ENCODE results near the gene EPHB2.

Gene EPHB2

DNA sequence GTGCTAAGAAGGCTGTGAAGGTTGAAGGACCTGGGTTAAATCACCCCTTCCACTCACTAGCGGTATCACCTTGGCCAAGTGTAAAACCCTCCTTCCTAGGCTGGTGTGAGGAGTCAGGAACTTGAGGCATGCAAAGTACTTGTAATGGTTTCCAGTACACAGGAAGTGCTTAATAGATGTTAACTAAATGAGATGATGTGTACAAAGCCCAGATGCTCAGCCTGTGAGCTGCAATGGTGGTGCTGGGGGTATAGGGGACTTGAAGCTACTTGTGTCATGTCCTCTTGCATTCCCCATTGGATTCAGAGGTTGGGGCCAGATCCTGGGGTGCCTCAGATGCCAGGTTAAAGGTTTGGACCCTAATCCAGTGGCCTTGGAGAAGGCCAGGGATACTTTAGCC is 75.5 kb downstream of the EPHB2 start:
- Histone ChIP-seq H3K9me3 (ENCODE audit: control insufficient read depth, low read length) (no peaks in the 10 kb centered on the region), H3K4me1 (ENCODE audit: control insufficient read depth, insufficient read depth, low read length) (no peaks in the 10 kb centered on the region), H3K4me3 (ENCODE audit: low read length) (no peak overlapping the region), H3K36me3 (ENCODE audit: control insufficient read depth, insufficient read depth, low read length, severe bottlenecking) (no peaks in the 10 kb centered on the region), H3K9ac (ENCODE audit: low read length) (no peak overlapping the region), H3K27me3 (replicated peaks; ENCODE audit: control insufficient read depth, insufficient read depth, low read length) (peaks cover 17% of the 10 kb centered on the region)
- no peak for DNase-seq (ENCODE audit: low read depth)

- H3K4me3 ChIP-seq (ENCODE audit: low read length), result no peak overlapping the region
- H3K27me3 ChIP-seq (replicated peaks; ENCODE audit: control insufficient read depth, insufficient read depth, low read length), result peaks cover 17% of the 10 kb centered on the region
- no peak overlapping the region for H3K9ac ChIP-seq (ENCODE audit: low read length)
These were observed 76.3 kb downstream of the EPHB2 start for GRCh38 chr1:22786719-22787489.

DNA sequence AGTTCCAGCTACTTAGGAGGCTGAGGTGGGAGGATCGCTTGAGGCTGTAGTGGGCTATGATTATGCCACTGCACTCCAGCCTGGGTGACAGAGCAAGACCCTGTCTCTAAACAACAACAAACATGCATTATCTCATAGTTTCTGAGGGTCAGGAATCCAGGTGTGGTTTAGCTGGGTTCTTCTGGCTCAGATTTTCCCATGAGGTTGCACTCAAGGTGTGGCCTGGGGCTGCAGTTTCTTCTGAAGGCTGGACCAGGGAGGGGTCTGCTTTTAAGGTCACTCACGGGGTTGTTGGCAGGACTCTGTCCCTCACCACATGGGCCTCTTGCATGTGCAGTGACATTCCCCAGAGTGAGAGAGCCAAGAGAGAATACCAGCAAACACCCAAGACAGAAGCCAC is 77.0 kb downstream of the EPHB2 start:
- Histone ChIP-seq H3K4me3 (ENCODE audit: low read length) (no peak overlapping the region), H3K4me1 (ENCODE audit: control insufficient read depth, insufficient read depth, low read length) (no peaks in the 10 kb centered on the region), H3K27me3 (replicated peaks; ENCODE audit: control insufficient read depth, insufficient read depth, low read length) (peaks cover 17% of the 10 kb centered on the region), H3K9me3 (ENCODE audit: control insufficient read depth, low read length) (no peaks in the 10 kb centered on the region), H3K36me3 (ENCODE audit: control insufficient read depth, insufficient read depth, low read length, severe bottlenecking) (no peaks in the 10 kb centered on the region), H3K9ac (ENCODE audit: low read length) (no peak overlapping the region)
- no peak for DNase-seq (ENCODE audit: low read depth)

More at GRCh38 chr1:22786719-22787489, 76.3 kb downstream of the EPHB2 start:
- no peak for DNase-seq (ENCODE audit: low read depth)
- no peaks in the 10 kb centered on the region for H3K36me3 ChIP-seq (ENCODE audit: control insufficient read depth, insufficient read depth, low read length, severe bottlenecking)
- H3K4me1 ChIP-seq (ENCODE audit: control insufficient read depth, insufficient read depth, low read length), result no peaks in the 10 kb centered on the region
- no peaks in the 10 kb centered on the region for H3K9me3 ChIP-seq (ENCODE audit: control insufficient read depth, low read length)

- H3K4me3 ChIP-seq (ENCODE audit: low read length), result no peak overlapping the region
These were observed 77.6 kb downstream of the EPHB2 start for GRCh38 chr1:22788254-22788661.

DNA sequence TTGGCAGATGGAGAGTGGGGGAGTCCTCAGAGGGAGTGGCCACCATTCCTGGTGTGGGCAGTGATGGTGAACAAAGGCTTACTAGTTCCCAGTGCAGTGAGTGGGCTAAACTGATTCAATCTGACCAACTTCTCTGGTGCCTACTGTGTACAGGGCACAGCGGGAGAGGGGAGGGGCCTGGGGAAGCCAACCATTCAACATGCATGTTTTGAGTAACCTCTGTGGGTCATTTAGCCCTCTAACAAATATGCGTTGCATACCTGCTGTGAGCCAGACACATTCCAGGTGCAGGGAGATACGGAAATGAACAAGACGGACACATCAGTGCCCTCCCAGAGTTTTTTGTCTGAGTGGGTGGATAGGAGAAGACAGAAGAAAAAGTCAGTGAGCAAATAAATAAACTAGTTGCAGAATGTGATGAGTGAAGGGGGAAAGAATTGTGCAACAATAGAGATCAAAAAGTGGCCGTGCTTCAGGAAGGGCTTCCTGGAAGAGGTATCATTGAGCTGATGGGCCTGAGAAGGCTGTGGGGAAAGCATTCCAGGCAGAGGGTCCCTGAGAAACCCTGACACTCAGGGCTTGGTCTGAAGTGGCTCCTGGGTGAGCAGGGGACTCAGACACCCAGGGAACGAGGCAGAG is 78.8 kb downstream of the EPHB2 start:
- H3K9ac ChIP-seq (ENCODE audit: low read length), result no peak overlapping the region
- H3K36me3 ChIP-seq (ENCODE audit: control insufficient read depth, insufficient read depth, low read length, severe bottlenecking), result no peaks in the 10 kb centered on the region
- H3K9me3 ChIP-seq (ENCODE audit: control insufficient read depth, low read length), result no peaks in the 10 kb centered on the region
- no peak for DNase-seq (ENCODE audit: low read depth)
- H3K4me3 ChIP-seq (ENCODE audit: low read length), result no peak overlapping the region
- H3K4me1 ChIP-seq (ENCODE audit: control insufficient read depth, insufficient read depth, low read length), result peaks cover 2% of the 10 kb centered on the region
- H3K27me3 ChIP-seq (replicated peaks; ENCODE audit: control insufficient read depth, insufficient read depth, low read length), result peaks cover 10% of the 10 kb centered on the region

More at GRCh38 chr1:22788254-22788661, 77.6 kb downstream of the EPHB2 start:
- Histone ChIP-seq H3K9ac (ENCODE audit: low read length) (no peak overlapping the region), H3K36me3 (ENCODE audit: control insufficient read depth, insufficient read depth, low read length, severe bottlenecking) (no peaks in the 10 kb centered on the region), H3K27me3 (replicated peaks; ENCODE audit: control insufficient read depth, insufficient read depth, low read length) (peaks cover 17% of the 10 kb centered on the region), H3K9me3 (ENCODE audit: control insufficient read depth, low read length) (no peaks in the 10 kb centered on the region), H3K4me1 (ENCODE audit: control insufficient read depth, insufficient read depth, low read length) (no peaks in the 10 kb centered on the region)
- no peak for DNase-seq (ENCODE audit: low read depth)

DNA sequence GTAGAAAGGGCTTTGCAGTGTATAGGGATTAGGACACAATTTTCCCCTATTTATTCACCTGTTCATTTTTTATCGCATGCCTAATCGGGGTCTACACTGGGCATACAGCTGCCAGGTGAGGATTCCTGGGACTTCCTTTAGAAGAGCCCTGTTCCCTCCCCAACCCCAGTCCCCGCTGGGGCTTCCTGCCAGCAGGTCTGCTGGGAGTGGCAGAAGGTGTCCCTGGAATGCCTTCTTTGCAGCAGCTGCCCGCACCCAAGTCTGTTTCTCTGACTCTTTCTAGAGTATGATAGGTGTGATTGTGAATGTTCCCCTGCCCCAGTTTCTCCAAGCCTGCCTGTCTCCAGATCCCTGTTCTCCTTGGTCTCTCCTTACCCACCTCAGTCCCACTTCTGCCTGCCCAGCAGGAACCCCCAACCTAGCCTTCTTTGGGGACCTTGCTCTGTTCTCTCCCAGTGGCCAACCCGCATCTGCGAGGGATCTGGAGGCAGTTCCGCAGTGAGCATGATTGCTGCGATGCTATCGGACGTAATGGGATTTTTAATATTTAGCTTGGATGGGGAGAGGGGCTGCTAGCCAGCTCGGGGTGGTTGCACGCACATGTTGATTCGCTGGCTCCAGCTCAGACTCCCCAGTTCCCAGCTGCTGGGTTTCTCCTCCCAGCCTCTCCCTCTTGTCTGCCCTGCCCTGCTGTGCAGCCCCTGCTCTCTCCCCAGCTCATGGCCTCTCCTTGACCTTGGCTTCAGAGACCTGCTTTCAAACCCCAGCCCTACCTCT is 79.8 kb downstream of the EPHB2 start:
- H3K4me1 ChIP-seq (ENCODE audit: control insufficient read depth, insufficient read depth, low read length), result peaks cover 12% of the 10 kb centered on the region
- no peaks in the 10 kb centered on the region for H3K36me3 ChIP-seq (ENCODE audit: control insufficient read depth, insufficient read depth, low read length, severe bottlenecking)
- no peak overlapping the region for H3K4me3 ChIP-seq (ENCODE audit: low read length)
- no peak for DNase-seq (ENCODE audit: low read depth)
- peaks cover 10% of the 10 kb centered on the region for H3K27me3 ChIP-seq (replicated peaks; ENCODE audit: control insufficient read depth, insufficient read depth, low read length)
- H3K9ac ChIP-seq (ENCODE audit: low read length), result no peak overlapping the region
- no peaks in the 10 kb centered on the region for H3K9me3 ChIP-seq (ENCODE audit: control insufficient read depth, low read length)

DNA sequence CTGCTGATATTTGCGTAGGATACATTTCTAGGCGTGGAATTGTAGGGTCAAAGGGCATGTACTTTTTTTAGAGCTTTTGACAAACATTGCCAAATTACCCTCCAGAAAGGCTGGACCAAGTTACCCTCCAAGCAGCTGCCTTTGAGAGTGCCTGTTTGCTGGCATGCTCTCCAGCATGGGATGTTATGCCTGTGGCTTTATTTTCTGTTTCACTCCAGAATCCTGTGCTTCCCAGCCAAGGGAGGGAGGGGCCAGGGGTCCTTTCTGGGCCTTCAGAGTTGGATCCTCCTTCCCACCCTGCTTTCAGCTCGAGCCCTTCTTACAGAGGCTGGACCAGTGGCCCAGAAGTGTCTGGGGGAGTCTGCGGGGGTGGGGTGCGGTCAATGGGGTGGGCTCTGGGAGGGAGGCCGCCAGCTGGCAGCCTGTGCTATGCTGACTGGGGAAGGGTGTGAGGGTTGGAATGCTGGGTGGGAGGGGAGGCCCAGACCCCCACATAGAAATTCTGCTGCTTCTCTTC is 81.2 kb downstream of the EPHB2 start:
- H3K4me3 ChIP-seq (ENCODE audit: low read length), result no peak overlapping the region
- H3K9ac ChIP-seq (ENCODE audit: low read length), result no peak overlapping the region
- H3K36me3 ChIP-seq (ENCODE audit: control insufficient read depth, insufficient read depth, low read length, severe bottlenecking), result no peaks in the 10 kb centered on the region
- DNase-seq (ENCODE audit: low read depth), result no peak
- peaks cover 18% of the 10 kb centered on the region for H3K4me1 ChIP-seq (ENCODE audit: control insufficient read depth, insufficient read depth, low read length)
- H3K27me3 ChIP-seq (replicated peaks; ENCODE audit: control insufficient read depth, insufficient read depth, low read length), result peaks cover 7% of the 10 kb centered on the region
- no peaks in the 10 kb centered on the region for H3K9me3 ChIP-seq (ENCODE audit: control insufficient read depth, low read length)

GRCh38 chr1:22792396-22793160 is 81.9 kb downstream of the EPHB2 start:
- Histone ChIP-seq H3K9me3 (ENCODE audit: control insufficient read depth, low read length) (no peaks in the 10 kb centered on the region), H3K36me3 (ENCODE audit: control insufficient read depth, insufficient read depth, low read length, severe bottlenecking) (no peaks in the 10 kb centered on the region), H3K4me3 (ENCODE audit: low read length) (no peak overlapping the region), H3K9ac (ENCODE audit: low read length) (no peak overlapping the region), H3K4me1 (ENCODE audit: control insufficient read depth, insufficient read depth, low read length) (peaks cover 24% of the 10 kb centered on the region), H3K27me3 (replicated peaks; ENCODE audit: control insufficient read depth, insufficient read depth, low read length) (peaks cover 7% of the 10 kb centered on the region)
- DNase-seq (ENCODE audit: low read depth), result no peak

- no peak for DNase-seq (ENCODE audit: low read depth)
- no peak overlapping the region for H3K4me3 ChIP-seq (ENCODE audit: low read length)
- no peaks in the 10 kb centered on the region for H3K9me3 ChIP-seq (ENCODE audit: control insufficient read depth, low read length)
- no peaks in the 10 kb centered on the region for H3K36me3 ChIP-seq (ENCODE audit: control insufficient read depth, insufficient read depth, low read length, severe bottlenecking)
- H3K27me3 ChIP-seq (replicated peaks; ENCODE audit: control insufficient read depth, insufficient read depth, low read length), result peaks cover 7% of the 10 kb centered on the region
- peaks cover 24% of the 10 kb centered on the region for H3K4me1 ChIP-seq (ENCODE audit: control insufficient read depth, insufficient read depth, low read length)
- no peak overlapping the region for H3K9ac ChIP-seq (ENCODE audit: low read length)
These were observed 83.0 kb downstream of the EPHB2 start for GRCh38 chr1:22793647-22794046.

DNA sequence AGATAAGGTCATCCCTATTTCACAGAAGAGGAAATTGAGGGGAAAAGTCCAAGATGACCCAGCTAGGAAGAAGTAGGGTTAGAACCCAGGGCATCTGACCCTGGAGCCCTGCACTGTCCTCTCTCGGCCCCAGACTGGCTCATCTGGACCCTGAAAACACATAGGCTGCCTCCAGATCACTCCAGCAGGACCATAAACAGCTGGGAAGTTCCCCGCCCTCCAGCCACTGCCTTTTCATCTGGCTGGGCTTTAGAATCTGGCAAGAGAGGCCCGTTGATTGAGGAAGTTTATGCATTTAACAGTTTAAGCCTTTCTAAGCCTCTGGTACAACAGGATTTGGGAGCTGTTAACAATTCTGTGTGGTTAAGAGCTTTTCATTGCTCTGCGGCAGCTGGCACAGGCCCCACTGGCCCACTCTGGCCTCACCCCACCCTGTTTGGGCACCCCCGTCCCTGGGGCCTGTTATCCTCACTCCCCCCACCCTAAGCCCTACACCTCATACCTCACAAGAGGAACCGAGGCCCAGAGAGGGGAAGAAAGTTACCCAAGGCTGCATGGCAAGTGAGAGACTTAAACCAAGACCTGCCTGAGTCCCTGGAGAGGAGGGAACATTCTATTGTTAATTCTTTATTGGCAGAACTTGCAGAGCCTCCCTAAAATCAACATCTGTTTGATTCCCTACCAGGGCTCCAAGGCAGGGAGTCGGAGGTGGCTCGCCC is 84.2 kb downstream of the EPHB2 start:
- Histone ChIP-seq H3K27me3 (replicated peaks; ENCODE audit: control insufficient read depth, insufficient read depth, low read length) (peaks cover 10% of the 10 kb centered on the region), H3K9ac (ENCODE audit: low read length) (no peak overlapping the region), H3K4me3 (ENCODE audit: low read length) (no peak overlapping the region), H3K36me3 (ENCODE audit: control insufficient read depth, insufficient read depth, low read length, severe bottlenecking) (no peaks in the 10 kb centered on the region), H3K4me1 (ENCODE audit: control insufficient read depth, insufficient read depth, low read length) (peaks cover 24% of the 10 kb centered on the region), H3K9me3 (ENCODE audit: control insufficient read depth, low read length) (no peaks in the 10 kb centered on the region)
- peak; percentile 37 for DNase-seq (ENCODE audit: low read depth)
